ENCODE results near the gene ZSWIM7.

- TF ChIP-seq, protein P1, sequence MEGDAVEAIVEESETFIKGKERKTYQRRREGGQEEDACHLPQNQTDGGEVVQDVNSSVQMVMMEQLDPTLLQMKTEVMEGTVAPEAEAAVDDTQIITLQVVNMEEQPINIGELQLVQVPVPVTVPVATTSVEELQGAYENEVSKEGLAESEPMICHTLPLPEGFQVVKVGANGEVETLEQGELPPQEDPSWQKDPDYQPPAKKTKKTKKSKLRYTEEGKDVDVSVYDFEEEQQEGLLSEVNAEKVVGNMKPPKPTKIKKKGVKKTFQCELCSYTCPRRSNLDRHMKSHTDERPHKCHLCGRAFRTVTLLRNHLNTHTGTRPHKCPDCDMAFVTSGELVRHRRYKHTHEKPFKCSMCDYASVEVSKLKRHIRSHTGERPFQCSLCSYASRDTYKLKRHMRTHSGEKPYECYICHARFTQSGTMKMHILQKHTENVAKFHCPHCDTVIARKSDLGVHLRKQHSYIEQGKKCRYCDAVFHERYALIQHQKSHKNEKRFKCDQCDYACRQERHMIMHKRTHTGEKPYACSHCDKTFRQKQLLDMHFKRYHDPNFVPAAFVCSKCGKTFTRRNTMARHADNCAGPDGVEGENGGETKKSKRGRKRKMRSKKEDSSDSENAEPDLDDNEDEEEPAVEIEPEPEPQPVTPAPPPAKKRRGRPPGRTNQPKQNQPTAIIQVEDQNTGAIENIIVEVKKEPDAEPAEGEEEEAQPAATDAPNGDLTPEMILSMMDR (conservative IDR thresholded peaks at IDR 0.05), result no peak
- TF ChIP-seq ZFX (IDR thresholded peaks at IDR 0.05), result no peak
These were observed 27.0 kb downstream of the ZSWIM7 start for GRCh38 chr17:15972497-15972951.

Measured in C4-2B (cell line).